ENCODE results near the gene EIF2D. TPM values are rescaled to one million over a fixed set of nuclear protein-coding genes. Genes with fewer than 3 reads are reported as not detected.

EIF2D gene
- total and polyA plus RNA-seq, 2 of the 4 experiments (the other 2 are of a cell fraction) = 64.3 to 69.4 TPM

DNA sequence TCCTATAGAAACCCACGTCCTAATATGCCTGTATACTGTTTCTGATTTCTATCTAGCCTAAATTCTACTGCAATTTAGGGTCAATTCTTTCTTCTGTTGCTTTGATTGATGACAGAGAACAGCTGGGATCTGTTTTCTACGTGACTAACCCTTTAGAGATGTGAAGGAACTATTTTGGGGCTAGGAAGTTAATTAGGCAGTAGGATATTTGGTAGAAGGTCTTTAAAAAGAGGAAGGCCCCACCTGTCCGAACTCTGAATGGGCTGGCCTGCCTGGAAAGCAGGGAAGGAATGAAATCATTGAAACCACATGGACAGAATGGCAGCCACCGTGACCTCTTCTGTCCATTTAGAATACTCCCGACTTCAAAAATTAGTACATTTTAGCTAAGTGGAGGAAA is 21.0 kb downstream of the EIF2D start:
- no peak for DNase-seq
- in situ Hi-C loops (cut with MboI; ENCODE audit: low sequenced_read_pairs) = no loop called here
- H2BK20ac ChIP-seq (ENCODE audit: low read depth, low read length) = no peak overlapping the region
- H2BK5ac ChIP-seq (ENCODE audit: low read depth, low read length, poor library complexity, severe bottlenecking) = no peak overlapping the region
- intact Hi-C loops (cut with micrococcal nuclease) = no loop called here
- no peak overlapping the region for H2BK15ac ChIP-seq (ENCODE audit: low read depth, low read length)
- H2AK9ac ChIP-seq (replicated peaks; ENCODE audit: low read depth, low read length, poor library complexity) = no peak overlapping the region
- H3K27ac ChIP-seq (ENCODE audit: insufficient read depth, low read length) = no peak overlapping the region
- no peak overlapping the region for H3K4me3 ChIP-seq (ENCODE audit: insufficient read depth, low read depth, low read length)
- H3K36me3 ChIP-seq (ENCODE audit: control insufficient read depth, insufficient read depth, low read length) = peaks cover 19% of the 10 kb centered on the region
- H3K4me1 ChIP-seq (ENCODE audit: control insufficient read depth, insufficient read depth, low read length) = peaks cover 14% of the 10 kb centered on the region
- no peak overlapping the region for H4K91ac ChIP-seq (ENCODE audit: insufficient read depth, low read depth, low read length)
- ChIA-PET CTCF (interaction anchor here (0.9 kb wide), 1 partner anchor 20 kb away, joined by 3 read pairs; no protein-coding TSS in a partner anchor), POLR2A (ENCODE audit: unreplicated experiment) (no interaction called here)
- no peak overlapping the region for H2AFZ ChIP-seq (replicated peaks; ENCODE audit: low read length, poor library complexity)
- H2BK120ac ChIP-seq (ENCODE audit: low read depth, low read length) = no peak overlapping the region
- no peak for TF ChIP-seq BHLHE40 (IDR thresholded peaks at IDR 0.05; ENCODE audit: low read depth, low read length)
- TF ChIP-seq, protein P1, sequence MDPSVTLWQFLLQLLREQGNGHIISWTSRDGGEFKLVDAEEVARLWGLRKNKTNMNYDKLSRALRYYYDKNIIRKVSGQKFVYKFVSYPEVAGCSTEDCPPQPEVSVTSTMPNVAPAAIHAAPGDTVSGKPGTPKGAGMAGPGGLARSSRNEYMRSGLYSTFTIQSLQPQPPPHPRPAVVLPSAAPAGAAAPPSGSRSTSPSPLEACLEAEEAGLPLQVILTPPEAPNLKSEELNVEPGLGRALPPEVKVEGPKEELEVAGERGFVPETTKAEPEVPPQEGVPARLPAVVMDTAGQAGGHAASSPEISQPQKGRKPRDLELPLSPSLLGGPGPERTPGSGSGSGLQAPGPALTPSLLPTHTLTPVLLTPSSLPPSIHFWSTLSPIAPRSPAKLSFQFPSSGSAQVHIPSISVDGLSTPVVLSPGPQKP (IDR thresholded peaks at IDR 0.05; ENCODE audit: borderline replicate concordance, low read depth, low read length) = no peak
- no peak overlapping the region; the same call in 1 of the 2 replicates for H3K18ac ChIP-seq (ENCODE audit: low read depth, low read length)
- H3K23ac ChIP-seq (ENCODE audit: low read depth, low read length) = no peak overlapping the region
- H4K8ac ChIP-seq (ENCODE audit: low read depth in 2 of 2, low read length in 2 of 2) = no peak overlapping the region
- H4K5ac ChIP-seq (ENCODE audit: low read depth, low read length) = no peak overlapping the region
- dilution Hi-C loops (cut with HindIII; ENCODE audit: low sequenced_read_pairs, unreplicated experiment) = no loop called here
- H2AK5ac ChIP-seq (ENCODE audit: low read depth, low read length) = no peak overlapping the region
- 0 out of 2 replicates have a peak, but pooled peaks cover 2% of the 10 kb centered on the region for H4K20me1 ChIP-seq (ENCODE audit: insufficient read depth, low read length)
- H3K4ac ChIP-seq (ENCODE audit: low read depth, low read length) = no peak overlapping the region
- H3K4me2 ChIP-seq (ENCODE audit: low read depth, low read length) = no peak overlapping the region
- no TSS peak for BruUV-seq (replicated peaks)
- no peak overlapping the region for H3K56ac ChIP-seq (ENCODE audit: extremely low read depth, insufficient read depth, low read length)
- H3K27me3 ChIP-seq (ENCODE audit: control insufficient read depth, insufficient read depth, low read length) = no peaks in the 10 kb centered on the region
- 100% methylated on average over 1 of the region's 5 CpGs; no CpG with 5 or more reads in 1 of the 2 experiments for WGBS, 2 experiments (ENCODE audit: extremely low coverage in 2 of 2, insufficient read length in 1 of 2)
- H3K14ac ChIP-seq (replicated peaks; ENCODE audit: low read depth, low read length) = no peak overlapping the region
- no peaks in the 10 kb centered on the region for H3K9me3 ChIP-seq (ENCODE audit: control insufficient read depth, insufficient read depth, low read length)
- peaks cover 21% of the 10 kb centered on the region for H3K9me1 ChIP-seq (ENCODE audit: insufficient read depth, low read length)
- peaks cover 0 to 13% of the 10 kb centered on the region in 2 experiments; a peak in 1 of 4 replicates for H3K79me1 ChIP-seq (ENCODE audit: low read depth in 1 of 2, low read length in 2 of 2)
- ATAC-seq (ENCODE audit: low read depth) = no peak
- H3K9ac ChIP-seq (ENCODE audit: low read depth, low read length) = no peak overlapping the region
